SK-N-MC (cell line): ENCODE results near the gene SLC6A7.
"Not testable (repeated sequence)": the region's sequence is repeated elsewhere in the genome, so short reads cannot be mapped to it uniquely, and the experiment has no call there.

Experiments used
- DNase-seq: peaks from one replicate; pipeline ENCODE4 v3.0.0-alpha.2; 2011; ENCODE audit warnings: low read depth, low spot score
- H3K27ac ChIP-seq: fragments of 200-600 bp; sonication (generic); 2 replicates; pipeline ENCODE4 v1.5.1; 2016; ENCODE audit warnings: mixed run types
- H3K36me3 ChIP-seq: fragments of 200-600 bp; sonication (generic); 2 replicates; pipeline ENCODE4 v1.6.1; 2017; ENCODE audit warnings: antibody characterized with exemption, low read length, mixed read lengths; ENCODE audit not compliant: insufficient read depth
- H3K4me3 ChIP-seq: fragments of 200-600 bp; sonication (generic); 2 replicates; pipeline ENCODE4 v1.5.1; 2016
- H3K9ac ChIP-seq: fragments of 200-600 bp; sonication (generic); 2 replicates; pipeline ENCODE4 v1.8.0; 2017; ENCODE audit warnings: mixed run types, mixed read lengths; ENCODE audit not compliant: insufficient read length
- H3K9me3 ChIP-seq: fragments of 200-600 bp; sonication (generic); 2 replicates; pipeline ENCODE4 v1.6.1; 2017; ENCODE audit warnings: low read depth, mild to moderate bottlenecking, antibody characterized with exemption, low read length, moderate library complexity, mixed read lengths
- EZH2 ChIP-seq: fragments of 200-600 bp; sonication (generic); IDR thresholded peaks from one replicate; pipeline ENCODE4 v1.6.1; 2017; ENCODE audit warnings: antibody characterized with exemption
- FOXP2 ChIP-seq: optimal IDR thresholded peaks from 2 replicates; pipeline ENCODE3; 2011; ENCODE audit warnings: mild to moderate bottlenecking, moderate library complexity; ENCODE audit not compliant: insufficient read depth; ENCODE audit errors: extremely low read length, control extremely low read depth
- POLR2AphosphoS5 ChIP-seq: IDR thresholded peaks from 2 replicates; pipeline ENCODE4 v1.6.1; 2012; ENCODE audit warnings: mild to moderate bottlenecking, low read depth, low read length, borderline replicate concordance

The SLC6A7 gene

DNA sequence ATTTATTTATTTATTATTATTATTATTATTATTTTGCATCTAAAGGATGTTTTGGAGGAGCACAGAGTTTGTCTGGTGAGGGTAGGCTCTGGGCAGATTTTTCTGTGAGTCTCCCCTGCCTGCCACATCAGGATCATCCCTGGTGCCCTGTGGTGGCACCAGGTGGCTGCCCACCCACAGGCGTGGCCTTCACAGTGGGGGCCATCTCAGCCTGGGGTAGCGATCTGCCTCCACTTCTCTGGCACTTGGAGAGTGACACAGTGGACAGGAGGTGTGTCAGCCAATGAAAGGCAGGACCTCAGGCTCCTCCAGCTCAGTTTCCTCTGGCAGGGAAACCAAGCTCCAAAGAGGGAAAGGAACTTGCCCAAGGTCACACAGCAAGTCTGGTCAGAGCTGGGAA, 30.0 kb downstream of the SLC6A7 start:
- TF ChIP-seq FOXP2 (no peak), POLR2AphosphoS5 (no peak), EZH2 (no peak)
- Histone ChIP-seq H3K9ac (no peak overlapping the region), H3K36me3 (no peaks in the 10 kb centered on the region), H3K9me3 (no peaks in the 10 kb centered on the region), H3K27ac (no peak overlapping the region), H3K4me3 (no peak overlapping the region)
- no peak for DNase-seq

GRCh38 chr5:150221471-150221870, 31.6 kb downstream of the SLC6A7 start:
- Histone ChIP-seq H3K9me3 (no peaks in the 10 kb centered on the region), H3K36me3 (no peaks in the 10 kb centered on the region), H3K9ac (no peak overlapping the region), H3K27ac (no peak overlapping the region), H3K4me3 (no peak overlapping the region)
- TF ChIP-seq FOXP2, result no peak
- no peak for TF ChIP-seq POLR2AphosphoS5
- no peak for TF ChIP-seq EZH2
- DNase-seq, result no peak

GRCh38 chr5:150222906-150223305, 33.0 kb downstream of the SLC6A7 start:
- no peaks in the 10 kb centered on the region for H3K9me3 ChIP-seq
- H3K9ac ChIP-seq, result no peak overlapping the region
- no peak overlapping the region for H3K4me3 ChIP-seq
- no peak for TF ChIP-seq POLR2AphosphoS5
- TF ChIP-seq FOXP2, result no peak
- no peak for TF ChIP-seq EZH2
- no peak for DNase-seq
- no peak overlapping the region for H3K27ac ChIP-seq
- H3K36me3 ChIP-seq, result no peaks in the 10 kb centered on the region

DNA sequence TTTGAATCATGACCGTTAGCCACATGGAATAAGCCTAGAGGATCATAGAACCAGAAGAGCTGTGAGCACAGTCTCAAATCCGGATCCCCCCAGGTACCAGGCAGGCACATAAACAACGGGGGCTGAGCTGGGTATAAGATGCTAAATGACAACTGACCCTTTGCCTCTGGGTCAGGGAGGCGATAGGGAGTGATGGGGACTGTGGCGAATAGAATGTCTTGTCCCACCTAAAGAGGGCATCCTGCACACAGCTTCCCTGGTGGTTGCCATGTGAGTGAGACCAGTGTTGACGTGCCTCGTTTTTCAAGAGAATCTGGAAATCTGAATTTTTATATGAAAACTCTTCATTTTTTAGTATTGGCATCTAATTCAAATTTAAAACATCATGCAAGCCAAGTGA, 33.6 kb downstream of the SLC6A7 start:
- H3K9ac ChIP-seq, result no peak overlapping the region
- no peak overlapping the region for H3K4me3 ChIP-seq
- TF ChIP-seq FOXP2, result no peak
- no peak for TF ChIP-seq POLR2AphosphoS5
- TF ChIP-seq EZH2, result no peak
- DNase-seq, result no peak
- H3K27ac ChIP-seq, result no peak overlapping the region
- H3K9me3 ChIP-seq, result no peaks in the 10 kb centered on the region
- H3K36me3 ChIP-seq, result no peaks in the 10 kb centered on the region

- Histone ChIP-seq H3K9ac (no peak overlapping the region), H3K4me3 (no peak overlapping the region), H3K9me3 (no peaks in the 10 kb centered on the region), H3K36me3 (no peaks in the 10 kb centered on the region), H3K27ac (no peak overlapping the region)
- no peak for DNase-seq
- TF ChIP-seq FOXP2, result no peak
- no peak for TF ChIP-seq EZH2
- TF ChIP-seq POLR2AphosphoS5, result no peak
Observed at GRCh38 chr5:150224483-150225027, 34.7 kb downstream of the SLC6A7 start.

DNA sequence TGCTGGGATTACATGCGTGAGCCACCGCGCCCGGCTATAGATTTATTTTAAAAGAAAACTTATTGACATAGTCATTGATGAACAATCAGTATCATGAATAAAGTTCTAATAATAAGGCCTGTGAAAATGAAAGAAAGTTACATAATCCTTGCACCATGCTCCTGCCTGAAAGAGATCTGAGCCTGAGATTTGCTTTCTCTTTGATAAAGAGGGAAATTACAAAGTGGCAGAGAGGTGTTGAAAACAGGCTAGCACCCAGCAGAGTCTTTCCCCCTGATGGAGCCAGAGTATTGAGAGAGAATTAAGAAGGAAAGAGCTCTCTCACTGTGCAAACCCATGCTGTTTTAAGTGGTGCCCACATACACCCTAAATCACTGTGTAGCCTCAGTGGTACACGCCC, 37.2 kb downstream of the SLC6A7 start:
- no peaks in the 10 kb centered on the region for H3K9me3 ChIP-seq
- H3K36me3 ChIP-seq, result no peaks in the 10 kb centered on the region
- H3K9ac ChIP-seq, result no peak overlapping the region
- no peak overlapping the region for H3K27ac ChIP-seq
- no peak overlapping the region for H3K4me3 ChIP-seq
- TF ChIP-seq POLR2AphosphoS5 (no peak), FOXP2 (no peak), EZH2 (no peak)
- DNase-seq, result no peak

DNA sequence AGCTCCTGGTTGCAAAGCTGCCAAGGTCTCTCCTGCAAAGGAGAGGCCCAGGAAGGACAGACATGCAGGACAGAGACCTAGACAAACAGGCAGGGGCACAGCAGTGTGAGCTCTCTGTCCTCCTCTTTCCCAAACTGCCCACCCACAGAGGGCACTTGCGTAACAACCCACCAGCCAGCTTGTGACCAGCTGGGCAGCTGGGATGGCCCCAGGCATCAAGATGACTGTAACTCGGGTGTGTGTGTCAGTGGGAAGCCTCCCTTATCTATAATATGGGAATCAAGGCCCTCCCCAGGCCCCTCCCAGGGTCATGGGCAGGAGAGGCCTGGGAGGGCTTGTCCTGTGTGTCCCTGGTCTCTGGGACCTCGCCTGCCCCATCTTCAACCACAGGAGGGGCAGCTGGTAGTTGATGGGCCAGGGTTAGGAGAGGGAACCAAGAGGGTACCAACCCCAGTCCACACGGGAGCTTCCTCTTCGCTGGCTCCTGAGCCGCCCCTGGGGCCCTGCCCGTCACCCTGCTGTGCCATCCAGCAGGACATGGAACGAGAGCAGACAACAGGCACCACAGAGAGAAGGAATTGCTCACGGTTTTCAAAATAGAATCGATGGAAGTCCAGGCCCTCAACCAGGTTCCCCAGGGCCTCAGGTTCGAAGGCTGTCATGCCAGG, 37.9 kb downstream of the SLC6A7 start:
- no peak overlapping the region for H3K4me3 ChIP-seq
- DNase-seq, result no peak
- H3K27ac ChIP-seq, result no peak overlapping the region
- no peaks in the 10 kb centered on the region for H3K9me3 ChIP-seq
- TF ChIP-seq POLR2AphosphoS5, result no peak
- no peak for TF ChIP-seq EZH2
- no peak for TF ChIP-seq FOXP2
- no peak overlapping the region for H3K9ac ChIP-seq
- H3K36me3 ChIP-seq, result no peaks in the 10 kb centered on the region

GRCh38 chr5:150229571-150229970, 39.7 kb downstream of the SLC6A7 start:
- no peak for DNase-seq
- Histone ChIP-seq H3K9me3 (no peaks in the 10 kb centered on the region), H3K9ac (no peak overlapping the region)

DNA sequence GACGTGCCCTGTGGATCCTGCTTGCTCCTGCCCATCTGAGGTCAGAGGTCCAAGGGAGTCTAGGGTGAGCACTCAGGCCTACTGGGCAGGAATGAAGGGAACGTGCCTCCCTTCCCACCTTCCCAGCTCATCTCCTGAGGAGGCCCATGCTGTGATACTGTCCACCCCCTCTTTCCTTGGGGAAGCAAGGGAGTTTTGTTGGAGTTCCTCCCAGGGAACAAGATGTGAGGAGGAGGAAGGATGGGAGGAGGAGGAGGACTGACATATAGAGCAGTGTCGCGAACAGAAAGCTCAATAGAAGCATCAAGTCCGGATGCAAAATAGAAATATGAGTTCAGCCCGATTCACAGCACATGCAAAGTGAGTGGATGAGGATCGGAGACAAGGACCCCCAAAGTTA, 41.0 kb downstream of the SLC6A7 start:
- Histone ChIP-seq H3K9me3 (no peaks in the 10 kb centered on the region), H3K36me3 (no peaks in the 10 kb centered on the region), H3K27ac (no peak overlapping the region), H3K4me3 (no peak overlapping the region), H3K9ac (no peak overlapping the region)
- no peak for DNase-seq
- TF ChIP-seq POLR2AphosphoS5 (no peak), FOXP2 (no peak), EZH2 (no peak)

More at GRCh38 chr5:150229571-150229970, 39.7 kb downstream of the SLC6A7 start:
- H3K4me3 ChIP-seq, result no peak overlapping the region
- no peak for TF ChIP-seq POLR2AphosphoS5
- no peak for TF ChIP-seq EZH2
- H3K36me3 ChIP-seq, result no peaks in the 10 kb centered on the region
- H3K27ac ChIP-seq, result no peak overlapping the region

GRCh38 chr5:150233706-150234105, 43.8 kb downstream of the SLC6A7 start:
- not testable (repeated sequence) for H3K27ac ChIP-seq, H3K9ac ChIP-seq, DNase-seq, H3K9me3 ChIP-seq, H3K36me3 ChIP-seq, H3K4me3 ChIP-seq
